ENCODE results near the gene RASD2.

GRCh38 chr22:35493074-35493473, 47.6 kb upstream of the RASD2 start:
- TF ChIP-seq CTCF (conservative IDR thresholded peaks at IDR 0.05 in 1 of 2, IDR thresholded peaks at IDR 0.05 in 1 of 2; ENCODE audit: low read depth in 1 of 2, low read length in 2 of 2): no peak
- TF ChIP-seq EZH2 (IDR thresholded peaks at IDR 0.05; ENCODE audit: low read length, missing control alignments): no peak

Data from fibroblast of lung (primary cell).